HK-2 (cell line): ENCODE data around the gene FAN1.
A peak's percentile ranks its signal among the peaks of the same experiment; 100 is the strongest.

Experiments
- DNase-seq: peaks from one replicate; pipeline ENCODE4 v3.0.0-alpha.2; 2018; ENCODE audit not compliant: unreplicated experiment

The FAN1 gene

GRCh38 chr15:30921106-30921505 lies 17.4 kb downstream of the FAN1 start:
- DNase-seq, result no peak

- DNase-seq, result peak; percentile 5
These were observed 18.2 kb downstream of the FAN1 start for GRCh38 chr15:30921781-30922479.

GRCh38 chr15:30922480-30923311 lies 19.0 kb downstream of the FAN1 start:
- no peak for DNase-seq

- DNase-seq, result no peak
These were observed 19.7 kb downstream of the FAN1 start for GRCh38 chr15:30923429-30923828.

- DNase-seq, result no peak
These were observed 20.6 kb downstream of the FAN1 start for GRCh38 chr15:30924353-30924752.

GRCh38 chr15:30925686-30926085 lies 22.0 kb downstream of the FAN1 start:
- DNase-seq, result no peak

GRCh38 chr15:30926161-30926560 lies 22.4 kb downstream of the FAN1 start:
- DNase-seq, result no peak

GRCh38 chr15:30927148-30927761 lies 23.5 kb downstream of the FAN1 start:
- no peak for DNase-seq

GRCh38 chr15:30928076-30928475 lies 24.4 kb downstream of the FAN1 start:
- DNase-seq, result no peak

- no peak for DNase-seq
These were observed 25.5 kb downstream of the FAN1 start for GRCh38 chr15:30929064-30929669.

- no peak for DNase-seq
These were observed 26.3 kb downstream of the FAN1 start for GRCh38 chr15:30929982-30930381.

- no peak for DNase-seq
These were observed 26.7 kb downstream of the FAN1 start for GRCh38 chr15:30930422-30930821.

- no peak for DNase-seq
These were observed 29.6 kb downstream of the FAN1 start for GRCh38 chr15:30933293-30933692.

GRCh38 chr15:30939161-30939560 lies 35.4 kb downstream of the FAN1 start:
- no peak for DNase-seq

GRCh38 chr15:30940359-30940758 lies 36.6 kb downstream of the FAN1 start:
- DNase-seq, result no peak

GRCh38 chr15:30941520-30941919 lies 37.8 kb downstream of the FAN1 start:
- DNase-seq, result no peak

GRCh38 chr15:30943654-30944335 lies 40.1 kb downstream of the FAN1 start:
- no peak for DNase-seq

- no peak for DNase-seq
These were observed 49.5 kb downstream of the FAN1 start for GRCh38 chr15:30953183-30953582.

- peak; percentile 56 for DNase-seq
These were observed 50.1 kb downstream of the FAN1 start for GRCh38 chr15:30953731-30954378.

GRCh38 chr15:30954674-30955073 lies 51.0 kb downstream of the FAN1 start:
- DNase-seq, result no peak
